Erythroblast (primary cell): Measurements from ENCODE around the gene RGS12.

ENCODE experiments used
- GATA1 ChIP-seq: IDR thresholded peaks from 2 replicates; pipeline ENCODE4 v1.6.1; 2011; ENCODE audit warnings: low read depth, mild to moderate bottlenecking, control low read depth, low read length, moderate library complexity
- POLR2A ChIP-seq: IDR thresholded peaks from 2 replicates; pipeline ENCODE4 v1.6.1; 2011; ENCODE audit warnings: mild to moderate bottlenecking, low read length

GRCh38 chr4:3267576-3268394, 25.0 kb upstream of the RGS12 start:
- TF ChIP-seq POLR2A: no peak
- TF ChIP-seq GATA1: no peak
